Stimulated activated CD4-positive, alpha-beta T cell treated with anti-CD3 and anti-CD28 coated beads, Interleukin-1b, Interleukin-23, amount 100 ng/mL, for 4 hours (primary cell): ENCODE data around the gene CACYBP.

Experiments
- DNase-seq, 2 donors: peaks; one replicate each; pipeline ENCODE4 v3.0.0-alpha.2; 2020; ENCODE audit warnings: low read depth in 2 of 2

Gene CACYBP

GRCh38 chr1:174971902-174972301 is 27.8 kb upstream of the CACYBP start:
- DNase-seq: no peak

- DNase-seq: no peak
These were observed 25.0 kb upstream of the CACYBP start for GRCh38 chr1:174974711-174975119.

- no peak for DNase-seq
These were observed 24.0 kb upstream of the CACYBP start for GRCh38 chr1:174975764-174976163.

DNA sequence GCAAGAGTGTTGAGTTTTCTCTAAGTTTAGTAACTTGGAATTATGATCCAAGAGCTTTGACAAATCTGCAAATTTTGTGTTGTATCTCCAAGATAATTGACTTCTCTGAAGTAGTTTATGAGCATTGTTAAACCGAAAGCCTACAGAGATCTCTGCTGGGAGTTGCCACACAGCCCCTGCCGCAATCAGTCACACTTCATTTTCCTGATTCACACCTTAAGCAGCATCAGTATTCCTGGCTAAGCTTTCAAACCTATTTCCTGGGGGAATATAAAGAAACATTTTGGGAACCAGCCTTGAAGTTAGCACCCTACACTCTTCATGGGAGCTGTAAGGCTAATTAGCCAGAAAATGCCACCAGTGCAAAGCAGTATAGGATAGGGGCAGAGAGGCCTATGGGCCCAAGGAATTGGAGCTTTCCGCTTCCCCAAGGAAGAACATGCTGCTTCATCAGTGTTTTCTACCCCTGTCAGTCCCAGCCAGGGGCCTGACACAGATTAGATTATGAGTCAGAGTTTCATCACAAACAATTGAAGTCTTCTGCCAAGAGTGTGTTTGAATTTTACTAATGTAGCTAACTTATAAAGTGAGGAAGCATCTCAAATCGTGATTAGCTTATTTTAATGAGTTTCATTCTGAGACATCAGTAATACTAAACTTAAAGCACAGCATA is 23.2 kb upstream of the CACYBP start:
- DNase-seq: no peak

DNA sequence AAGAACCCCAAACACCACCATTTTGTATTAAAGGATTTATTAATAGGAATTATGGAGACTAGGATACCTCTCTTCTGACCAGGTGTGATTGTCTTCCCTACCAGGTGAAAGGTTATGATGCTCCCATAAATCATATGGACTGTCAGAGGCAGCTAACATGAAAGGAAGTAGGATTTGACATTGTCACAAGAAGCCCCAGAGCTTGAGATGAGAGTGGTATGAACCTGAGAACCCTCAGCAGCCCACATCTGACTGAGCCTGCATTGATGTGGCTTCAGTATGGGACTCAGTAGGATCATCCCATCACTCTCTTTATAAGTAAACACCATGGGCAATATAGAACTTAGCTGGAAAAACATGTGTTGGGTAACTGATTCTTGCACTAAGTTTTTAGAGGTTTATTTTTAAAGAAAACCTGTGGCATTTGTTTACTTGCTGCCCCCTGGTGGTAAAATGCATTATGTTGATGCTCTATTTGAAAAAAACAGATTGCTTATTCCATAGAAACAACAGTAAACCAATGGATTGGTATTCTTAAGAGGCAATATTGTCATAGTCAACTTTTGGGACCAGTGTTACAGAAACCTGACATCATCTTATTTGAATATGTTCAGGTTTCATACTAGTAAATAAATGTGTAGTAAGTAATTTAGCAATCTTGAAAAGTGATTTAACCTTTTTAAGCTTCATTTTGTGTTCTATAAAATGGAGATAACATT is 16.6 kb upstream of the CACYBP start:
- peak in 1 of 2 donors; percentile 37 for DNase-seq

DNA sequence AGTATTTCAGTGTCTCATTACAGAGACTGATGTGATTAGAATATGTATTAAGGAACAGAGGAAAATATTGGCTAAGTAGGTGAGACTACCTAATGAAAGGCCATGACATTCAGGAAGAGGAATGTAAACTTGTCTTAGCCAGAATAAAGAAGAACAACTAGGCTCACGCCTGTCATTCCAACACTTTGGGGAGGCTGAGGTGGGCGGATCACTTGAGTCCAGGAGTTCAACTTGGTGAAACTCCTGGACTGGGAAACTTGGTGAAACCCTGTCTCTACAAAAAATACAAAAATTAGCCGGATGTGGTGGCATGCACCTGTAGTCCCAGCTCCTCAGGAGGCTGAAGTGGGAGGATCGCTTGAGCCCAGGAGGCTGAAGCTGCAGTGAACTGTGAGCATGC is 14.8 kb upstream of the CACYBP start:
- no peak for DNase-seq

GRCh38 chr1:174988539-174988938 is 11.2 kb upstream of the CACYBP start:
- DNase-seq: no peak

GRCh38 chr1:174988986-174989385 is 10.8 kb upstream of the CACYBP start:
- no peak for DNase-seq

DNA sequence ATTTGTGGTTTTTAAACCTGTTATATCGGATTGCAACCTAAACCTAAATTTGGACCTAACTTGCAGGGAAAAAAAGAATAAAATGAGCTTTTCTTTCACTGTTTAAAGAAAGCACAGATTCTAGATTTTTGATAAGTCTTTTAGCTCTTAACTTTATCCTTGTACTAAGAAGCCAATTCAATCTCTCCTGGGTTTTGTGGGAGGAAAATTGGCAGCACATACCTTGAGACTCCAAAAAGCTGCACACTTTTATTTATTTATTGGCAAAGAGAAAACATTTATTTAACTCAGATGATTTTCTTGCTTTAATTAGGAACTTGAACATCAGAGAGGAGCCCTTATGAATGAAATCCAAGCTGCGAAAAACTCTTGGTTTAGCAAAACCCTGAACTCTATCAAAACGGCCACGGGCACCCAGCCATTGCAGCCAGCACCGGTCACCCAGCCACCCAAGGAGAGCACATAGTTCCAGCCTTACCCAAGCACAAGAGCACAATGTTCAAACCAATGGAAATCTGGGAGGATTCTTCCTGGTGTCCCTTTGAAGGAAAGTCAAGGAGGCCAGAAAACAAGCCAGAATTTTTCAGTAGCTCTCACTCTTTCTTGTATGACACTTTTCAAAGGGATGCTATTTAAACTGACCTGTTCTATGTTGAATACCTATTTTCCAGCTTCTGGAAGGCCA is 10.1 kb upstream of the CACYBP start:
- no peak for DNase-seq

DNA sequence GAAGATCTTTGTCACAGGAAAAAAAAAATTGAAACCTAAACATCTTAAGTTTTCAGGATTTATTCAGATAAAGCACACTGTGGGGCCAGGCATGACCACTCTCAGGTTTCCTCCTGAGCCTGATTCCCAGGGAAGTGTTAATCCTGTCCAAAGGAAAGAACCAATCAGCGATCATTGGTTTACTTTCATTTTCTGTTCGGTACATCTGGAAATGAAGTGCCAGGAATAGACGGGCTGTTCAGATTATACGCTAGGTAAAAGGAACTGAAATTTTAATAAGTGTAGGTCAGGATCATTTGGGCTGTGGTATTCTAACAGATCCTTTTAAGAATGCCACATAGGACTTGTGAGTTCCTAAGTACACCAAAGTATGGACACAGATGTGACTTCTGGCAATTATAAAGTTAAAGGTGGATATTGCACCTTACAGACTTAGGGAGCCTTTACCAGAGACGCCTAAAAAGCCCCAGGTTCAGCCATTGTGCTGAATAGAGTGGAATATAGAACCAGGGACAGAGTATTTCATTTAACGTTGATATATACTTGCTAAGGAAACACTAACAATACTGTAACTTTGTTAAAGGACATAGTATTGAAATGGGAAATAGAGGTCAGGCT is 9.3 kb upstream of the CACYBP start:
- DNase-seq: no peak

GRCh38 chr1:174991473-174991872 is 8.3 kb upstream of the CACYBP start:
- DNase-seq: no peak

DNA sequence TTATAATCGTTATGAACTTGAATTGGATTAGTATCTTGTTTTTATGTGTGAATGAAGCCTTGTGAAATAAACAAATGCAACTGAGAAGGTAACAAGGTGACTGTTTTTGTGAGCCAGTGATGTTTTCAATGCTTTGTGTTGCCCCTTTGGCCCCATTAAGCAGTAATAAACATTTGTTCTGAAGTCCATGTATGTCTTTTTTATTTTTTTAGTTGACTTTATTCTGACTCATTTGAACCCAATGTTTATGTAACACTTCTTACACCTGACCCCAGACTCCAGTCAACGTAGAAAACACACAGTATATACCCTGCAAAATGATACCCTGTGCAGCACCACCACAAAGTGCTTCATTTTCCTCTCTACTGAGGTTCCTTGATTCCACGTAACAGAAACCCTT is 4.6 kb upstream of the CACYBP start:
- no peak for DNase-seq

DNA sequence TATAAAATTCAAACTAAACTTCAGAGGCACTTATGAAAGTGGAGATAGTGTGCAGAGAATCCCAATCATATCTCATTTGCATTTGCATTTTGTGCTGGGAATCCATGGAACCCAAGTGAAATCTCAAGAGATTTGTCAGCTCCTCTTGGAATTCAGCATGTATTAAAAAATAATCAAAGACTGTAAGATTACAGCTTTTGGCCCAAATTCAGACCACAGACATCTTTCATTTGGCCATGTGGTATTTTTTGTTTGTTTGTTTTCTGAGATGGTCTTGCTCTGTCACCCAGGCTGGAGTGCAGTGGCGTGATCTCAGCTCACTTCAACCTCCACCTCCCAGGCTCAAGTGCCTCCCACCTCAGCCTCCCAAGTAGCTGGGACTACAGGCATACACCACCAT is 3.8 kb upstream of the CACYBP start:
- DNase-seq: no peak

DNA sequence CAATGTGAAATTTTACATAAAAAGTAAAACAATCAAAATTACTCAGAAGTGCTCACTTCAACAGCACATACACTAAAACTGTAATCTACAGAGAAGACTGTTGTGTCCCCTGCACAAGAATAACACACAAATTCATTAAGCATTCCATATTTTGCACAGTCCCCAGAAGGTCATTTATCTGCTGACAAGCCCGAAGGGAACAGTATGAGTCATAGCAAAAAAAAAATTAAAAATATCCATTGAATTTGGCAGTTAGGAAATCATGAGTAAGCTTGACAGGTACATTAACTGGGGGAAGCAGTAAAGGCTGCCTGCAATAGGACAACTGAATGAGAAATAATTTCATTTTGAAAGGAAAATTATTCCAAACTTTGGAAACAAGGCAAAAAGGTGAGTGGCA is 3.3 kb upstream of the CACYBP start:
- DNase-seq: no peak

GRCh38 chr1:174997041-174997440 is 2.7 kb upstream of the CACYBP start:
- no peak for DNase-seq

- DNase-seq: peak in 1 of 2 donors; percentile 18
These were observed 1.1 kb upstream of the CACYBP start for GRCh38 chr1:174998569-174999215.

- DNase-seq: peak; percentile 95 to 96
These were observed 371 bp upstream of the CACYBP start for GRCh38 chr1:174999216-174999935.

- DNase-seq: no peak
These were observed 995 bp downstream of the CACYBP start for GRCh38 chr1:175000697-175001187.

GRCh38 chr1:175002910-175003517 is 3.3 kb downstream of the CACYBP start:
- no peak for DNase-seq

- no peak for DNase-seq
These were observed 3.8 kb downstream of the CACYBP start for GRCh38 chr1:175003521-175003920.
